ENCODE measurements around the gene ZBED4.

The ZBED4 gene

GRCh38 chr22:49927483-49928184, 74.0 kb downstream of the ZBED4 start:
- no peaks in the 10 kb centered on the region for H3K27me3 ChIP-seq (ENCODE audit: control insufficient read depth, low read length)
- peaks cover 49% of the 10 kb centered on the region for H3F3A ChIP-seq (ENCODE audit: control insufficient read depth, insufficient read depth)

GRCh38 chr22:49928185-49928495, 74.5 kb downstream of the ZBED4 start:
- H3K27ac ChIP-seq (ENCODE audit: low read depth, low read length): no peak overlapping the region
- no peaks in the 10 kb centered on the region for H3K9me3 ChIP-seq (ENCODE audit: control insufficient read depth, insufficient read depth, low read length)
- no peaks in the 10 kb centered on the region for H3K9me2 ChIP-seq (replicated peaks; ENCODE audit: control insufficient read depth, low read length)
- H4K20me1 ChIP-seq (ENCODE audit: control insufficient read depth, insufficient read depth, low read depth, low read length): no peaks in the 10 kb centered on the region
- H3K4me2 ChIP-seq (ENCODE audit: low read length): 0 out of 2 replicates have a peak overlapping the region, but pooled peaks have one; percentile 3
- peaks cover 51% of the 10 kb centered on the region for H3F3A ChIP-seq (ENCODE audit: control insufficient read depth, insufficient read depth)
- H3K4me1 ChIP-seq (ENCODE audit: control insufficient read depth, low read length): peaks cover 84% of the 10 kb centered on the region
- no peaks in the 10 kb centered on the region for H3K27me3 ChIP-seq (ENCODE audit: control insufficient read depth, low read length)
- TF ChIP-seq CTCF (IDR thresholded peaks at IDR 0.05; ENCODE audit: low read depth, low read length, poor library complexity, severe bottlenecking) (no peak), EZH2phosphoT487 (IDR thresholded peaks at IDR 0.05; ENCODE audit: borderline replicate concordance, low read length) (no peak)
- H3K4me3 ChIP-seq (ENCODE audit: low read length): no peak overlapping the region
- H3K79me2 ChIP-seq (ENCODE audit: control insufficient read depth, low read length): peaks cover 7% of the 10 kb centered on the region
- peaks cover 33% of the 10 kb centered on the region for H3K36me3 ChIP-seq (ENCODE audit: control insufficient read depth, low read length)

More at GRCh38 chr22:49927483-49928184, 74.0 kb downstream of the ZBED4 start:
- Histone ChIP-seq H3K9me2 (replicated peaks; ENCODE audit: control insufficient read depth, low read length) (no peaks in the 10 kb centered on the region), H3K27ac (ENCODE audit: low read depth, low read length) (no peak overlapping the region), H4K20me1 (ENCODE audit: control insufficient read depth, insufficient read depth, low read depth, low read length) (no peaks in the 10 kb centered on the region), H3K36me3 (ENCODE audit: control insufficient read depth, low read length) (peaks cover 36% of the 10 kb centered on the region), H3K4me2 (ENCODE audit: low read length) (no peak overlapping the region), H3K4me1 (ENCODE audit: control insufficient read depth, low read length) (peaks cover 83% of the 10 kb centered on the region), H3K4me3 (ENCODE audit: low read length) (no peak overlapping the region), H3K79me2 (ENCODE audit: control insufficient read depth, low read length) (peaks cover 10% of the 10 kb centered on the region), H3K9me3 (ENCODE audit: control insufficient read depth, insufficient read depth, low read length) (no peaks in the 10 kb centered on the region)
- TF ChIP-seq CTCF (IDR thresholded peaks at IDR 0.05; ENCODE audit: low read depth, low read length, poor library complexity, severe bottlenecking) (no peak), EZH2phosphoT487 (IDR thresholded peaks at IDR 0.05; ENCODE audit: borderline replicate concordance, low read length) (no peak)

GRCh38 chr22:49928555-49929210, 75.0 kb downstream of the ZBED4 start:
- Histone ChIP-seq H3K27ac (ENCODE audit: low read depth, low read length) (no peak overlapping the region), H3K27me3 (ENCODE audit: control insufficient read depth, low read length) (no peaks in the 10 kb centered on the region), H4K20me1 (ENCODE audit: control insufficient read depth, insufficient read depth, low read depth, low read length) (no peaks in the 10 kb centered on the region), H3K9me2 (replicated peaks; ENCODE audit: control insufficient read depth, low read length) (no peaks in the 10 kb centered on the region), H3K36me3 (ENCODE audit: control insufficient read depth, low read length) (peaks cover 36% of the 10 kb centered on the region), H3K79me2 (ENCODE audit: control insufficient read depth, low read length) (peaks cover 12% of the 10 kb centered on the region), H3K4me3 (ENCODE audit: low read length) (peak overlapping the region; percentile 74; the same call in 1 of the 2 replicates), H3F3A (ENCODE audit: control insufficient read depth, insufficient read depth) (peaks cover 53% of the 10 kb centered on the region), H3K9me3 (ENCODE audit: control insufficient read depth, insufficient read depth, low read length) (no peaks in the 10 kb centered on the region), H3K4me2 (ENCODE audit: low read length) (peak overlapping the region; percentile 97), H3K4me1 (ENCODE audit: control insufficient read depth, low read length) (peaks cover 84% of the 10 kb centered on the region)
- TF ChIP-seq CTCF (IDR thresholded peaks at IDR 0.05; ENCODE audit: low read depth, low read length, poor library complexity, severe bottlenecking): no peak
- TF ChIP-seq EZH2phosphoT487 (IDR thresholded peaks at IDR 0.05; ENCODE audit: borderline replicate concordance, low read length): no peak
